PC-9 (cell line): Measurements from ENCODE around the gene SH3RF3. TPM values are rescaled to one million over a fixed set of nuclear protein-coding genes. Genes with fewer than 3 reads are reported as not detected.

Source experiments
- BruUV-seq: library from RNA; stranded (reverse); fragments of 400-500 nt; replicated peaks from 2 replicates; lab custom pipeline; 2021; lab: Mats Ljungman, UMichigan
- CTCF ChIA-PET: fragments of 300-600 bp; sonication (Branson Sonifier 250); formaldehyde crosslinking; loops from one replicate; lab custom pipeline; 2022; ENCODE audit warnings: antibody characterized with exemption; lab: Charles Lee
- POLR2A ChIA-PET: fragments of 300-600 bp; sonication (Branson Sonifier 250); formaldehyde crosslinking; loops from one replicate; lab custom pipeline; 2022; ENCODE audit warnings: antibody characterized with exemption; ENCODE audit not compliant: unreplicated experiment; lab: Charles Lee
- DNase-seq, 2 experiments: peaks; one replicate each; pipeline versions ENCODE4 v3.0.0 to v3.0.0-alpha.2; 2015 to 2022; ENCODE audit warnings: mixed read lengths in 1 of 2
- H2AFZ ChIP-seq: fragments of 200-600 bp; sonication (generic); 2 replicates; pipeline ENCODE4 v1.8.1; 2017; ENCODE audit warnings: antibody characterized with exemption
- H3F3A ChIP-seq: fragments of 200-600 bp; sonication (generic); 2 replicates; pipeline ENCODE4 v1.8.1; 2017; ENCODE audit warnings: antibody characterized with exemption, mild to moderate bottlenecking, low read depth; ENCODE audit not compliant: insufficient read depth
- H3K27ac ChIP-seq: fragments of 200-600 bp; sonication (generic); 2 replicates; pipeline ENCODE4 v1.6.1; 2016; ENCODE audit warnings: mixed run types
- H3K27me3 ChIP-seq: fragments of 200-600 bp; sonication (generic); 2 replicates; pipeline ENCODE4 v1.6.1; 2016; ENCODE audit warnings: low read depth, mixed run types; ENCODE audit not compliant: insufficient read depth
- H3K36me3 ChIP-seq: fragments of 200-600 bp; sonication (generic); 2 replicates; pipeline ENCODE4 v1.6.1; 2016; ENCODE audit warnings: low read depth, mixed run types
- H3K4me1 ChIP-seq: fragments of 200-600 bp; sonication (generic); replicated peaks from 2 replicates; pipeline ENCODE4 v1.6.1; 2016; ENCODE audit warnings: mixed run types; ENCODE audit not compliant: insufficient read depth
- H3K4me2 ChIP-seq: fragments of 200-600 bp; sonication (generic); 2 replicates; pipeline ENCODE4 v1.6.1; 2017; ENCODE audit warnings: mixed run types
- H3K4me3 ChIP-seq: fragments of 200-600 bp; sonication (generic); 2 replicates; pipeline ENCODE4 v1.6.1; 2016; ENCODE audit warnings: mixed run types
- H3K79me2 ChIP-seq: fragments of 200-600 bp; sonication (generic); 2 replicates; pipeline ENCODE4 v1.6.1; 2017; ENCODE audit warnings: low read depth, mixed run types
- H3K9me2 ChIP-seq: fragments of 200-600 bp; sonication (generic); 2 replicates; pipeline ENCODE4 v1.8.1; 2017; ENCODE audit warnings: mild to moderate bottlenecking; ENCODE audit not compliant: insufficient read depth
- H3K9me3 ChIP-seq: fragments of 200-600 bp; sonication (generic); 2 replicates; pipeline ENCODE4 v1.8.1; 2016; ENCODE audit warnings: low read depth; ENCODE audit not compliant: insufficient read depth
- H4K20me1 ChIP-seq: fragments of 200-600 bp; sonication (generic); 2 replicates; pipeline ENCODE4 v1.8.1; 2017; ENCODE audit not compliant: insufficient read depth
- CTCF ChIP-seq: fragments of 200-600 bp; sonication (generic); conservative IDR thresholded peaks from 2 replicates; pipeline ENCODE4 v1.6.1; 2017; ENCODE audit warnings: mixed run types, antibody characterized with exemption, mild to moderate bottlenecking, moderate library complexity
- EZH2 ChIP-seq: fragments of 200-600 bp; sonication (generic); IDR thresholded peaks from 2 replicates; pipeline ENCODE4 v1.8.0; 2017; ENCODE audit warnings: antibody characterized with exemption, low read depth
- intact Hi-C: fragments of 100-400 bp; cut with micrococcal nuclease; formaldehyde crosslinking; loops from one replicate; pipeline ENCODE4 v1.10.0; 2022; ENCODE audit not compliant: unreplicated experiment
- total RNA-seq: library from RNA; stranded (reverse); gene quantifications from 2 replicates; pipeline ENCODE4 v1.2.3, GENCODE V29; 2021

The SH3RF3 gene
- total RNA-seq, 1 experiment from 2014 or later: 6.1 TPM

GRCh38 chr2:109304242-109304641 lies 175.2 kb downstream of the SH3RF3 start:
- no peak overlapping the region for H2AFZ ChIP-seq
- intact Hi-C loops: no loop called here
- H4K20me1 ChIP-seq: no peaks in the 10 kb centered on the region
- H3K4me2 ChIP-seq: no peak overlapping the region
- BruUV-seq: no TSS peak
- no peaks in the 10 kb centered on the region for H3K36me3 ChIP-seq
- H3K9me3 ChIP-seq: no peaks in the 10 kb centered on the region
- H3K4me1 ChIP-seq: no peaks in the 10 kb centered on the region
- H3K79me2 ChIP-seq: peaks cover 2% of the 10 kb centered on the region; the same call in 1 of the 2 replicates
- POLR2A ChIA-PET: no interaction called here
- no peak for TF ChIP-seq CTCF
- TF ChIP-seq EZH2: no peak
- H3K27ac ChIP-seq: no peak overlapping the region
- CTCF ChIA-PET: no interaction called here
- no peaks in the 10 kb centered on the region for H3K27me3 ChIP-seq
- H3F3A ChIP-seq: no peaks in the 10 kb centered on the region
- H3K9me2 ChIP-seq: no peaks in the 10 kb centered on the region
- DNase-seq: no peak
- no peak overlapping the region for H3K4me3 ChIP-seq

GRCh38 chr2:109304731-109305470 lies 175.9 kb downstream of the SH3RF3 start:
- Histone ChIP-seq H3K9me3 (no peaks in the 10 kb centered on the region), H3K27me3 (no peaks in the 10 kb centered on the region), H2AFZ (no peak overlapping the region), H3K4me3 (no peak overlapping the region), H3K36me3 (no peaks in the 10 kb centered on the region), H3K79me2 (peaks cover 2% of the 10 kb centered on the region; the same call in 1 of the 2 replicates), H3K4me1 (no peaks in the 10 kb centered on the region), H3F3A (no peaks in the 10 kb centered on the region), H3K4me2 (no peak overlapping the region), H3K9me2 (no peaks in the 10 kb centered on the region), H3K27ac (no peak overlapping the region), H4K20me1 (no peaks in the 10 kb centered on the region)
- intact Hi-C loops: no loop called here
- ChIA-PET CTCF (no interaction called here), POLR2A (no interaction called here)
- TF ChIP-seq CTCF (no peak), EZH2 (no peak)
- no TSS peak for BruUV-seq
- DNase-seq: no peak

- POLR2A ChIA-PET: no interaction called here
- no peaks in the 10 kb centered on the region for H3K36me3 ChIP-seq
- no peak overlapping the region for H3K4me2 ChIP-seq
- no peak overlapping the region for H3K4me3 ChIP-seq
- H4K20me1 ChIP-seq: no peaks in the 10 kb centered on the region
- DNase-seq: no peak
- H3K27ac ChIP-seq: no peak overlapping the region
- BruUV-seq: no TSS peak
- CTCF ChIA-PET: no interaction called here
- no peak overlapping the region for H2AFZ ChIP-seq
- no peaks in the 10 kb centered on the region for H3F3A ChIP-seq
- TF ChIP-seq EZH2: no peak
- H3K4me1 ChIP-seq: no peaks in the 10 kb centered on the region
- no peaks in the 10 kb centered on the region for H3K9me3 ChIP-seq
- intact Hi-C loops: no loop called here
- H3K79me2 ChIP-seq: peaks cover 2% of the 10 kb centered on the region; the same call in 1 of the 2 replicates
- no peaks in the 10 kb centered on the region for H3K9me2 ChIP-seq
- H3K27me3 ChIP-seq: no peaks in the 10 kb centered on the region
Measured at GRCh38 chr2:109305490-109306167, 176.6 kb downstream of the SH3RF3 start.
